ENCODE data around the gene HCRT.

The HCRT gene

GRCh38 chr17:42178817-42179216 is 6.4 kb downstream of the HCRT start:
- no peak overlapping the region for H3K27ac ChIP-seq
- H3K4me1 ChIP-seq (ENCODE audit: low read depth, poor library complexity, severe bottlenecking): peaks cover 46% of the 10 kb centered on the region
- H3K4me2 ChIP-seq: no peak overlapping the region; the same call in 1 of the 2 replicates
- no peak overlapping the region for H3K9ac ChIP-seq
- no peak overlapping the region for H3K4me3 ChIP-seq (IDR thresholded peaks at IDR 0.05; ENCODE audit: insufficient read depth, low read depth, low read length)
- H3K79me2 ChIP-seq (ENCODE audit: insufficient read depth, low read depth): no peaks in the 10 kb centered on the region
- no peaks in the 10 kb centered on the region for H3K36me3 ChIP-seq (ENCODE audit: insufficient read depth)
- H2AFZ ChIP-seq (ENCODE audit: low read depth): no peak overlapping the region
- TF ChIP-seq CTCF (conservative IDR thresholded peaks at IDR 0.05; ENCODE audit: low read depth, low read length): no peak
- peaks cover 7% of the 10 kb centered on the region for H3K27me3 ChIP-seq (ENCODE audit: insufficient read depth, low read depth)
- no peaks in the 10 kb centered on the region for H4K20me1 ChIP-seq (ENCODE audit: insufficient read depth)

GRCh38 chr17:42177684-42178083 is 7.6 kb downstream of the HCRT start:
- TF ChIP-seq CTCF (conservative IDR thresholded peaks at IDR 0.05; ENCODE audit: low read depth, low read length): no peak
- Histone ChIP-seq H3K4me3 (IDR thresholded peaks at IDR 0.05; ENCODE audit: insufficient read depth, low read depth, low read length) (no peak overlapping the region), H4K20me1 (ENCODE audit: insufficient read depth) (no peaks in the 10 kb centered on the region), H3K9ac (no peak overlapping the region), H3K4me1 (ENCODE audit: low read depth, poor library complexity, severe bottlenecking) (peaks cover 37% of the 10 kb centered on the region), H3K27me3 (ENCODE audit: insufficient read depth, low read depth) (peaks cover 7% of the 10 kb centered on the region), H3K36me3 (ENCODE audit: insufficient read depth) (no peaks in the 10 kb centered on the region), H3K27ac (no peak overlapping the region), H2AFZ (ENCODE audit: low read depth) (no peak overlapping the region), H3K79me2 (ENCODE audit: insufficient read depth, low read depth) (no peaks in the 10 kb centered on the region), H3K4me2 (no peak overlapping the region)

- H3K4me3 ChIP-seq (IDR thresholded peaks at IDR 0.05; ENCODE audit: insufficient read depth, low read depth, low read length): no peak overlapping the region
- H3K4me1 ChIP-seq (ENCODE audit: low read depth, poor library complexity, severe bottlenecking): peaks cover 11% of the 10 kb centered on the region
- no peak overlapping the region for H3K9ac ChIP-seq
- no peak for TF ChIP-seq CTCF (conservative IDR thresholded peaks at IDR 0.05; ENCODE audit: low read depth, low read length)
- H3K27me3 ChIP-seq (ENCODE audit: insufficient read depth, low read depth): no peaks in the 10 kb centered on the region; the same call in 1 of the 2 replicates
- no peak overlapping the region for H3K27ac ChIP-seq
- H3K4me2 ChIP-seq: no peak overlapping the region
- H3K79me2 ChIP-seq (ENCODE audit: insufficient read depth, low read depth): no peaks in the 10 kb centered on the region
- H4K20me1 ChIP-seq (ENCODE audit: insufficient read depth): no peaks in the 10 kb centered on the region
- H2AFZ ChIP-seq (ENCODE audit: low read depth): no peak overlapping the region
- H3K36me3 ChIP-seq (ENCODE audit: insufficient read depth): no peaks in the 10 kb centered on the region
These were observed 11.0 kb downstream of the HCRT start for GRCh38 chr17:42174126-42174783.

GRCh38 chr17:42171831-42172230 is 13.4 kb downstream of the HCRT start:
- H3K36me3 ChIP-seq (ENCODE audit: insufficient read depth): no peaks in the 10 kb centered on the region
- H3K4me3 ChIP-seq (IDR thresholded peaks at IDR 0.05; ENCODE audit: insufficient read depth, low read depth, low read length): no peak overlapping the region
- H3K4me2 ChIP-seq: no peak overlapping the region
- H3K27me3 ChIP-seq (ENCODE audit: insufficient read depth, low read depth): peaks cover 6% of the 10 kb centered on the region
- H3K27ac ChIP-seq: no peak overlapping the region
- H3K79me2 ChIP-seq (ENCODE audit: insufficient read depth, low read depth): no peaks in the 10 kb centered on the region
- H3K9ac ChIP-seq: no peak overlapping the region
- no peak for TF ChIP-seq CTCF (conservative IDR thresholded peaks at IDR 0.05; ENCODE audit: low read depth, low read length)
- H4K20me1 ChIP-seq (ENCODE audit: insufficient read depth): no peaks in the 10 kb centered on the region
- H3K4me1 ChIP-seq (ENCODE audit: low read depth, poor library complexity, severe bottlenecking): no peaks in the 10 kb centered on the region
- H2AFZ ChIP-seq (ENCODE audit: low read depth): no peak overlapping the region
